Measurements from ENCODE around the gene HERPUD2. TPM values are rescaled to one million over a fixed set of nuclear protein-coding genes. Genes with fewer than 3 reads are reported as not detected.
"Not testable (repeated sequence)": the region's sequence is repeated elsewhere in the genome, so short reads cannot be mapped to it uniquely, and the experiment has no call there.

HERPUD2 gene
- total RNA-seq, 2 experiments from 2014 or later: 48.0 to 49.8 TPM

GRCh38 chr7:35660411-35660810 is 34.5 kb downstream of the HERPUD2 start:
- POLR2A ChIA-PET, H3K9me3 Mint-ChIP-seq, H3K27me3 Mint-ChIP-seq, DNase-seq, H3K4me3 Mint-ChIP-seq, H3K27ac Mint-ChIP-seq: not testable (repeated sequence)
- CTCF ChIA-PET: interaction anchor here (1.5 kb wide), 1 partner anchor 27 kb away, joined by 4 read pairs; no protein-coding TSS in a partner anchor
- Mint-ChIP-seq H3K4me1 (peaks cover 30% of the 10 kb centered on the region), H3K36me3 (ENCODE audit: low read depth) (peaks cover 71% of the 10 kb centered on the region)

GRCh38 chr7:35658606-35659201 is 36.2 kb downstream of the HERPUD2 start:
- CTCF ChIA-PET: interaction anchor here (1.5 kb wide), 1 partner anchor 26 kb away, joined by 4 read pairs; no protein-coding TSS in a partner anchor
- peaks cover 68% of the 10 kb centered on the region for H3K36me3 Mint-ChIP-seq (ENCODE audit: low read depth)
- POLR2A ChIA-PET: interaction anchor here (3.2 kb wide), 1 partner anchor 36 kb away, joined by 12 read pairs; the partner anchor contains the start of gene HERPUD2
- no peaks in the 10 kb centered on the region for H3K27me3 Mint-ChIP-seq
- no peak overlapping the region for H3K4me3 Mint-ChIP-seq
- H3K4me1 Mint-ChIP-seq: peaks cover 42% of the 10 kb centered on the region
- no peak overlapping the region for H3K27ac Mint-ChIP-seq
- H3K9me3 Mint-ChIP-seq: peaks cover 19% of the 10 kb centered on the region
- no peak for DNase-seq

GRCh38 chr7:35657125-35657524 is 37.8 kb downstream of the HERPUD2 start:
- DNase-seq: no peak
- POLR2A ChIA-PET: interaction anchor here (1.0 to 3.2 kb wide), 2 partner anchors 9 to 38 kb away, joined by 3 to 12 read pairs; partner anchors contain the start of gene HERPUD2
- CTCF ChIA-PET: interaction anchor here (0.9 to 1.0 kb wide), 2 partner anchors 9 to 35 kb away, joined by 3 to 5 read pairs; no protein-coding TSS in a partner anchor
- H3K9me3 Mint-ChIP-seq: peaks cover 24% of the 10 kb centered on the region
- no peak overlapping the region for H3K27ac Mint-ChIP-seq
- no peak overlapping the region for H3K4me3 Mint-ChIP-seq
- peaks cover 58% of the 10 kb centered on the region for H3K4me1 Mint-ChIP-seq
- H3K27me3 Mint-ChIP-seq: no peaks in the 10 kb centered on the region
- H3K36me3 Mint-ChIP-seq (ENCODE audit: low read depth): peaks cover 70% of the 10 kb centered on the region

- H3K4me3 Mint-ChIP-seq, H3K27ac Mint-ChIP-seq, DNase-seq, POLR2A ChIA-PET, CTCF ChIA-PET, H3K27me3 Mint-ChIP-seq: not testable (repeated sequence)
- peaks cover 73% of the 10 kb centered on the region for H3K4me1 Mint-ChIP-seq
- peaks cover 82% of the 10 kb centered on the region for H3K36me3 Mint-ChIP-seq (ENCODE audit: low read depth)
- peaks cover 25% of the 10 kb centered on the region for H3K9me3 Mint-ChIP-seq
These were observed 40.4 kb downstream of the HERPUD2 start for GRCh38 chr7:35654558-35654957.

GRCh38 chr7:35652124-35652523 is 42.8 kb downstream of the HERPUD2 start:
- peaks cover 85% of the 10 kb centered on the region for H3K36me3 Mint-ChIP-seq (ENCODE audit: low read depth)
- peaks cover 25% of the 10 kb centered on the region for H3K9me3 Mint-ChIP-seq
- ChIA-PET CTCF (no interaction called here), POLR2A (no interaction called here)
- peaks cover 64% of the 10 kb centered on the region for H3K4me1 Mint-ChIP-seq
- peak; percentile 67 for DNase-seq
- H3K27me3 Mint-ChIP-seq: no peaks in the 10 kb centered on the region
- H3K27ac Mint-ChIP-seq: peak overlapping the region; percentile 94
- peak overlapping the region; percentile 61 for H3K4me3 Mint-ChIP-seq

GRCh38 chr7:35650751-35651150 is 44.2 kb downstream of the HERPUD2 start:
- H3K4me1 Mint-ChIP-seq: peaks cover 63% of the 10 kb centered on the region
- no peak for DNase-seq
- POLR2A ChIA-PET: no interaction called here
- no peak overlapping the region for H3K4me3 Mint-ChIP-seq
- H3K36me3 Mint-ChIP-seq (ENCODE audit: low read depth): peaks cover 78% of the 10 kb centered on the region
- no peak overlapping the region for H3K27ac Mint-ChIP-seq
- no peaks in the 10 kb centered on the region for H3K27me3 Mint-ChIP-seq
- CTCF ChIA-PET: no interaction called here
- peaks cover 25% of the 10 kb centered on the region for H3K9me3 Mint-ChIP-seq

- peaks cover 57% of the 10 kb centered on the region for H3K4me1 Mint-ChIP-seq
- H3K9me3 Mint-ChIP-seq: peaks cover 20% of the 10 kb centered on the region
- no peaks in the 10 kb centered on the region for H3K27me3 Mint-ChIP-seq
- H3K36me3 Mint-ChIP-seq (ENCODE audit: low read depth): peaks cover 67% of the 10 kb centered on the region
- H3K27ac Mint-ChIP-seq: no peak overlapping the region
- CTCF ChIA-PET: no interaction called here
- no peak for DNase-seq
- no peak overlapping the region for H3K4me3 Mint-ChIP-seq
- POLR2A ChIA-PET: no interaction called here
These were observed 45.2 kb downstream of the HERPUD2 start for GRCh38 chr7:35649711-35650110.

- no peaks in the 10 kb centered on the region for H3K27me3 Mint-ChIP-seq
- no peak for DNase-seq
- H3K4me1 Mint-ChIP-seq: peaks cover 51% of the 10 kb centered on the region
- H3K4me3 Mint-ChIP-seq: no peak overlapping the region
- ChIA-PET CTCF (no interaction called here), POLR2A (no interaction called here)
- peaks cover 62% of the 10 kb centered on the region for H3K36me3 Mint-ChIP-seq (ENCODE audit: low read depth)
- peaks cover 12% of the 10 kb centered on the region for H3K9me3 Mint-ChIP-seq
- H3K27ac Mint-ChIP-seq: no peak overlapping the region
These were observed 46.6 kb downstream of the HERPUD2 start for GRCh38 chr7:35648367-35648766.

GRCh38 chr7:35647171-35647574 is 47.8 kb downstream of the HERPUD2 start:
- CTCF ChIA-PET: interaction anchor here (1.3 to 1.7 kb wide), 2 partner anchors 12 to 24 kb away, joined by 4 read pairs; no protein-coding TSS in a partner anchor
- Mint-ChIP-seq H3K27me3 (no peaks in the 10 kb centered on the region), H3K36me3 (ENCODE audit: low read depth) (peaks cover 61% of the 10 kb centered on the region), H3K27ac (peak overlapping the region; percentile 0), H3K9me3 (peaks cover 5% of the 10 kb centered on the region), H3K4me1 (peaks cover 43% of the 10 kb centered on the region), H3K4me3 (no peak overlapping the region)
- POLR2A ChIA-PET: interaction anchor here (1.0 to 1.6 kb wide), 2 partner anchors 10 to 47 kb away, joined by 3 to 6 read pairs; no protein-coding TSS in a partner anchor
- no peak for DNase-seq

GRCh38 chr7:35646289-35647023 is 48.5 kb downstream of the HERPUD2 start:
- H3K4me3 Mint-ChIP-seq: no peak overlapping the region
- H3K4me1 Mint-ChIP-seq: peaks cover 39% of the 10 kb centered on the region
- peak overlapping the region; percentile 28 for H3K27ac Mint-ChIP-seq

GRCh38 chr7:35645691-35646090 is 49.2 kb downstream of the HERPUD2 start:
- Mint-ChIP-seq H3K36me3 (ENCODE audit: low read depth) (peaks cover 53% of the 10 kb centered on the region), H3K9me3 (no peaks in the 10 kb centered on the region), H3K27me3 (no peaks in the 10 kb centered on the region), H3K4me1 (peaks cover 34% of the 10 kb centered on the region), H3K27ac (no peak overlapping the region), H3K4me3 (no peak overlapping the region)
- ChIA-PET CTCF (interaction anchor here (1.3 to 1.7 kb wide), 3 partner anchors 14 to 22 kb away, joined by 4 read pairs; no protein-coding TSS in a partner anchor), POLR2A (interaction anchor here (1.1 to 1.6 kb wide), 3 partner anchors 49 to 155 kb away, joined by 3 to 6 read pairs (median 4); partner anchors contain the start of gene SEPTIN7)
- no peak for DNase-seq

More at GRCh38 chr7:35646289-35647023, 48.5 kb downstream of the HERPUD2 start:
- peaks cover 57% of the 10 kb centered on the region for H3K36me3 Mint-ChIP-seq (ENCODE audit: low read depth)
- peaks cover 3% of the 10 kb centered on the region for H3K9me3 Mint-ChIP-seq
- ChIA-PET CTCF (interaction anchor here (1.3 to 1.7 kb wide), 3 partner anchors 13 to 23 kb away, joined by 4 read pairs; no protein-coding TSS in a partner anchor), POLR2A (interaction anchor here (0.7 to 1.6 kb wide), 4 partner anchors 9 to 641 kb away, joined by 3 to 6 read pairs (median 3); no protein-coding TSS in a partner anchor)
- DNase-seq: no peak
- H3K27me3 Mint-ChIP-seq: no peaks in the 10 kb centered on the region

GRCh38 chr7:35630024-35630972 is 64.6 kb downstream of the HERPUD2 start:
- H3K4me1 Mint-ChIP-seq: no peaks in the 10 kb centered on the region
- H3K36me3 Mint-ChIP-seq (ENCODE audit: low read depth): peaks cover 50% of the 10 kb centered on the region
- no peak overlapping the region for H3K27ac Mint-ChIP-seq
- H3K4me3 Mint-ChIP-seq: no peak overlapping the region
- H3K27me3 Mint-ChIP-seq: no peaks in the 10 kb centered on the region
- no peak for DNase-seq
- ChIA-PET CTCF (interaction anchor here (0.7 to 1.1 kb wide), 2 partner anchors 277 to 1724 kb away, joined by 3 to 5 read pairs; no protein-coding TSS in a partner anchor), POLR2A (interaction anchor here (0.9 kb wide), 1 partner anchor 170 kb away, joined by 3 read pairs; the partner anchor contains the start of gene SEPTIN7)
- no peaks in the 10 kb centered on the region for H3K9me3 Mint-ChIP-seq

Measured in activated CD4-positive, alpha-beta memory T cell treated with anti-CD3 and anti-CD28 coated beads, Interleukin-2, amount 10 ng/mL, durations not matched to agents 7 days and 5 days (primary cell).